Activated T-helper 9 cell treated with anti-CD3 and anti-CD28 coated beads, Interleukin-2, amount 50 U/mL, for 16 hours (primary cell): Measurements from ENCODE around the gene SHROOM3.

Experiments used
- DNase-seq: peaks from one replicate; pipeline ENCODE4 v3.0.0-alpha.2; 2020; ENCODE audit warnings: low read depth

The SHROOM3 gene

DNA sequence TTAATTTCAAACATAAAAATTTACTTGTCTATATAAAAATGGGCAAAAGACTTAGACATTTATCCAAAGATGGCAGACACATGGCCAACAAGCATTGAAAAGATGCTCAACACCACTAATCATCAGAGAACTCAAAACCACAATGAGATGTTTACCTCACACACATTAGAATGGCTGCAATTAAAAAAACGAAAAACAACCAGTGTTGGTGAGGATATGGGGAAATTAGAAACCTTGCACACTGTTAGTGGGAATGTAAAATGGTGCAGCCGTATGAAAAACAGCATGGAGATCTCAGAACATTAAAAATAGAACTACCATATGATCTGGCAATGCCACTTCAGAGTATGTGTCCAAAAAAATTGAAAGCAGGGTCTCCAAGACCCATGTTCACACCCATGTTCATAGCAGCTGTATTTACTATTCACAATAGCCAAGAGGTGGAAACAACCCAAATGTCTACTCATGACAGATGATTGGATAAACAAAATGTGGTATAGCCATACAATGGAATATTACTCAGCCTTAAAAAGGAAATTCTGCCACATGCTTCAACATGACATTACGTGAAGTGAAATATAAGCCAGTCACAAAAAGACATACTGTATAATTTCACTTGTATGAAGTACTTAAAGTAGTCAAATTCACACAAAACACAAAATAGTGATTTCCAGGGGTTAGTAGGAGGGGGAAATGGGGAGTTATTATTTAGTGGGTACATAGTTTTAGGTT, 316.7 kb downstream of the SHROOM3 start:
- no peak for DNase-seq

DNA sequence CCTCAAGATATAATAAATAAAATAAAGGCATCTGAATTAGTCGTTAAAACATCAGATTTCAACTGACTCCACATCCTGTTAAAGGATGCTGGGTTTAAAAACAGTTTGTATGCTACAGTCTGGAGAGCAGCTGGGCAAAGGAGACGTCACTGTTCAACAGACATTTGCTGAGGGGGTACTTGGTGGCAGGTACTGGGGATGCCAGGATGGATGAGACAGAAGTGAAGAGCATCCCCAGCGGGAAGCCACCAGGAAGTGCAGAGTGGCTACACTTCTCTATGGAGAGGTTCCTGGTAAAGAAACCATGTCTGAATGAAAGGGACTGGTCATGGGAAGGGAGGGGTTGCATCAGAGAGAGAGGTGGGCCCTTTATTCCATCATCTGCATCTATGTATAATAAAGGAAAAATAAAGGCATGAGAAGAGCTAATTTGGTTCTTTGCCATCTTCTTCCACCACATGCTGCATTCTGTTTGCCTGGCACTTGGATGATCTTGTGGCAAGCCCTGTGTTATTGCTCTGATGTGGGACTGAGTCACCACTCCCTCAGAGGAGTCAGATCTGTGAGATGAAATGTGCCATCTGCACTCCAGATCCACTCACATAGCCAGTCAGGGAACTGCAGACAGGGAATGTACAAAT, 318.0 kb downstream of the SHROOM3 start:
- DNase-seq, result no peak

DNA sequence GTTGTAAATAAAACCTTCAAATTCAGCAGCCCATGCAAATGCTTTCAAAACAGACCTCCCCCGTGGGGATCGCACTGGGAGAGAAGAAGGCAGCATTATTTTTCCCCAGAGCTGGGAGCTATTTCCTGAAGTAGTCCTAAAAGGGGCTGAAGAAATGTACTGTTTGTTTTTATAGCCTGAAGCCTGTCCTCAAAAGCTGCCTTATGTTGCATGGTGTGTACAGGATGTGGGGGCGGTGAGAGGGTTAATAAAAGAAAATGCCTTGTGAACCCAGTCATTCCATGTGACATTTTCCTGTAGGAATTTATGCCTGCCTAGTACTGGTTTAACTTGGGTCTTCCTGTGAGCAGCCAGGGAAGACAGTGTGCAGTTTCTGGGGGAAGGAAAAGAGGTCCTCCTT, 318.8 kb downstream of the SHROOM3 start:
- DNase-seq, result no peak

- DNase-seq, result no peak
Observed at GRCh38 chr4:76754439-76754838, 319.4 kb downstream of the SHROOM3 start.

GRCh38 chr4:76755756-76756155, 320.7 kb downstream of the SHROOM3 start:
- DNase-seq, result no peak

GRCh38 chr4:76756416-76756815, 321.4 kb downstream of the SHROOM3 start:
- no peak for DNase-seq

- no peak for DNase-seq
Observed at GRCh38 chr4:76757418-76757939, 322.4 kb downstream of the SHROOM3 start.

DNA sequence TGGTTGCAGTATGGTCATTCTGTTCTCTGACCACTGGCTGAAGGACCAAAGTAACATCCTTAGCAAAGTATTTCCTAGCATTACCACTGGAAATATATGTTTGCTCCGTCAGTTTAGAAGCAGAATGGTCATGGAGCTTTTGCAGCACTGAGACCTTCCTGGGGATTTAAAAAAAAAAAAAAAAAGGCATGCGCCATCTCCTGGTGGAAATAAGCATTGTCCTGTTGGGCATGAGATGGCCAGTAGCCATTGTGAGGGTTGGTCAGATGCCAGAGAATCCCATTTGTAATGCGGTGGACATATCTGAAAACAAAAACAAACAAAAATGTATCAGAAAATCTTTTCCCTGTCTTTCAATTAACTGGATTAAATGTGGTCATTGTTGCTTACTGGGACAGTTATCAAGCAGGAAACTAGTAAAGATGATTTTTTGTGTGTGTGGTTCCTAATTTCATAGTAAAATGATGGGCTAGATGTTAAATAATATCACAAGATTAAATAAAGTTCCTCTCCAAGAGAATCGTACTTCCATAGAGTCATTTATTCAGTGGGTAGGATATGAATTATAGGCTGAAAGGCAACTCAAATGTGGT, 323.4 kb downstream of the SHROOM3 start:
- no peak for DNase-seq

DNA sequence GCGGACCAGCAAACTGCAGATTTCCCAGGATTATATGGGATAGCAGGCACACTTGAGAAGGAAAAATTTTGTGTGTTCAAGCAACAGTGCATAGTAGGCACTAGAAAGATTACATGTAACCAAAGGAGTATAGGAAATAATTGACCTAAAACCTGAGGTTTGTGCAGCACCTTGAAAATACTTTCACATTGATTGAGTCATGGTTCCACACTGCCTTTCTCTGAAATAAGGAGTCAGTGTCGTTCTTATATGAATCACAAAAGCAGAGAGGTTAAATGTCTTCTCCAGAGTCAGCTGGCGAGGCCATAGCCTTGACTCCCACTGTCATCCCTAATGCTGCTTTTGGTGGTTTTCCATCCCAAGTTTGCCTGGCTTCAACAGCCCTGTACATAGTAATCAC, 324.0 kb downstream of the SHROOM3 start:
- no peak for DNase-seq

GRCh38 chr4:76760193-76760592, 325.2 kb downstream of the SHROOM3 start:
- no peak for DNase-seq

- no peak for DNase-seq
Observed at GRCh38 chr4:76762137-76763130, 327.4 kb downstream of the SHROOM3 start.

- DNase-seq, result no peak
Observed at GRCh38 chr4:76764251-76764650, 329.2 kb downstream of the SHROOM3 start.

GRCh38 chr4:76765473-76766183, 330.6 kb downstream of the SHROOM3 start:
- DNase-seq, result no peak

- DNase-seq, result no peak
Observed at GRCh38 chr4:76767983-76768382, 333.0 kb downstream of the SHROOM3 start.

DNA sequence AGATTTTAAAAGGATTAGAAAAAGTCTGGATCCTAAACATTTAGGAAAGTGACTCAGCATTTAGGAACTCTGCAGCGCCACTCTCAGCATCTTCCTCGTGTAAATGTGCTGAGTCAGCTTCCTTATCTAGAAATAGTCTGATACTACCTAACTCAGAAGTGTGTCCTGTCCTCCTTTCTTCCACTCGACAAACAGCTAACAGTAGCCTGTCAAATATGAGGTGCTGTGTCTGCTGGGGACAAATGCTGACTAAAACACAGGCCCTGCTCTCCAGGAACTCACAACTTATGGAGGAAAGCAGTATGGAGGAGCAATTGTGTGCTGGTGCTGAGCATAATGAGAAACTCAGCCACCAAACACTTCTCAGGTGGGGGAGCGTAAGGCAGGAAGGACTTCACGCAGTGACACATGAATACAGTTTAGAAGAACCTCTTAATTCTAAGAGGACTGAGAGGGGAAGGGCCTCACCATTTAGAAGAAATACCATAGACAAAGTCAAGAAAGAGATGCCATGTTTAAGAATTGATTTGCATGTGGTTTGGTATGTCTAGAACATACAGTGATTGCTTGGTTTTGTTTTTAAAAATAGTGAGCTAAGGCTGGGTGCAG, 337.6 kb downstream of the SHROOM3 start:
- DNase-seq, result no peak

GRCh38 chr4:76773766-76774165, 338.7 kb downstream of the SHROOM3 start:
- DNase-seq, result no peak

DNA sequence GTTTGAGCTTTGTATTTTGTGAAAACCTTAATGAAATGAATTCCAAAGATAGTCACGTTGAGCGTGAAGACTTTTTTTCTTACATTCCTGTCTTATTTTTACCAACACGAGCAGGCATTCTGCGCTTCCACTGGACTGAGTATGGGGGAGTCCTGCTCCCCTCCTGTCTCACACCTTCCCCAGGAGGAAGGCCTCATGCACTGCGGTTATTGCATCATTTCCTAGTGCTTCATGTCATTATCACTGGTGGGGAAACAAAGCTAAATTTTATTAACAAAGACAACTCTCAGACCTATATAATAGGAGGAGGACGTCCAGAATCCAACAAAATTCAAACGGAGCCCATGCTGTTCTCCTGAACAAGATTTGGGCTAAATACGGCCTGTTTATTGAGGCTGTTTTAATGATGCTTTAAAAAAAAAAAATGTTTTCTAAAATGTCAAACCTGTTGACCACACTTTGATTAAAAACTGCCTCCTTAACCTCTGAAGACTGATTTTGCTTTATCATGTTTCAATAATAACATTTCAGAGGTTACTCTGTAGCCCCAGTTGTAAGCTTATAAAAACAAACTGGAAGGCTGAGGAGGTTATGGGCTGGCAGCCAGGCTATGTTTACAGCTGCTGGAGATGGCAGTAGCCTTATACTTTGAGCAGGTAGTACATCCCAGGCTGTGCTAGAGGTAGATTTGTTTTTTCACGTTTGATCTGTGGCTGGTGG, 344.9 kb downstream of the SHROOM3 start:
- DNase-seq, result no peak

DNA sequence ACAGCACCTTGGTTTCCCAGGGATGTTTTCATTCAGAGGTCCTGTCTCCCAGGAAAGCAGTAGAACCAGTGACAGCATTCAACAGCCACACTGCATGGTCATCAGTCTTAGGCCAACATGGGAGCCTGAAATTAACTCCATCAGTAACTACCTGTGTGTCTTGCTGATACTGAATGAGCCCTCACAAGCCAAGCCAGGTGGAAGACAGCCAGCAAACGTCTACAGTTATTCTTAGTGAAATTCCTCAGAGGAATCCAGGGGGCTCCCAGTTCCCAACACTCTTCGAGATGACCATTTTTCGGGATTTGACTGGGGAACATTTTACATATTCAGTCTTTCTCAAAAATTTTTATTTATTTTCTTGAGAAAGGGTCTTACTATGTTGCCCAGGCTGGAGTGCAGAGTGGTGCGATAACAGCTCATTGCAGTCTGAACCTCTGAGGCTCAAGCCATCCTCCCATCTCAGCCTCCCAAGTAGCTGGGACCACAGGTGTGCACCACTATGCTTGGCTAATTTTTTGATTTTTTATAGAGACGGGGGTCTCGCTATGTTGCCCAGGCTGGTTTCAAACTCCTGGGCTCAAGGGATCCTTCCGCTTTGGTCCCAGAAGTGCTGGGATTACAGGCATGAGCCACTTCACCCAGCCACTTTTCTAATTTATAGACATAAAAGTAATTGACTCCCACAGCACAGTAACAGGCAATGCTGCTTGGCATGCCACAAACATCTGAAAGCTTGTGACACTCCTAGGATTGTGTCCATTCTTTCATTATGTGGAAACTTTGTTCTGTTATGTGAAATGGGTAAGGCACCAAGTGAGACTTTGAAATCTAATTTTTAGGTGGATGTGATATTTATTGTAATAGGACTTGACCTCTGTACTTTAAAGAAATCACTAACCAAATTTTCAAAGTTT, 346.0 kb downstream of the SHROOM3 start:
- DNase-seq, result no peak
